Measurements from ENCODE around the gene CRHR1. TPM values are rescaled to one million over a fixed set of nuclear protein-coding genes. Genes with fewer than 3 reads are reported as not detected.

CRHR1 gene
- total RNA-seq, 2 experiments from 2014 or later = not detected

DNA sequence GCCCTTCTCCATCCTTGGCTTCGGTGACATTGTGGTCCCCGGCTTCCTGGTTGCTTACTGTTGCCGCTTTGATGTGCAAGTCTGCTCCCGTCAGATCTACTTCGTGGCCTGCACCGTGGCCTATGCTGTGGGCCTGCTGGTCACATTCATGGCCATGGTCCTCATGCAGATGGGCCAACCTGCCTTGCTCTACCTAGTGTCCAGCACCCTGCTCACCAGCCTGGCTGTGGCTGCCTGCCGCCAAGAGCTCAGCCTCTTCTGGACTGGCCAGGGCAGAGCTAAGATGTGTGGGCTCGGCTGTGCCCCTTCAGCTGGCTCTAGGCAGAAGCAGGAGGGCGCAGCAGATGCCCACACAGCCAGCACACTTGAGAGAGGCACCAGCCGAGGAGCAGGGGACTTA lies 62.1 kb downstream of the CRHR1 start:
- intact Hi-C loops (cut with micrococcal nuclease) = no loop called here
- POLR2A ChIA-PET = no interaction called here
- peaks cover 1% of the 10 kb centered on the region for H3K27me3 Mint-ChIP-seq
- H3K9me3 Mint-ChIP-seq = no peaks in the 10 kb centered on the region
- no peak for DNase-seq
- H3K27ac Mint-ChIP-seq = no peak overlapping the region
- no peaks in the 10 kb centered on the region for H3K36me3 Mint-ChIP-seq
- no peaks in the 10 kb centered on the region for H3K4me1 Mint-ChIP-seq (ENCODE audit: low read depth)
- CTCF ChIA-PET = no interaction called here
- no peak overlapping the region for H3K4me3 Mint-ChIP-seq

DNA sequence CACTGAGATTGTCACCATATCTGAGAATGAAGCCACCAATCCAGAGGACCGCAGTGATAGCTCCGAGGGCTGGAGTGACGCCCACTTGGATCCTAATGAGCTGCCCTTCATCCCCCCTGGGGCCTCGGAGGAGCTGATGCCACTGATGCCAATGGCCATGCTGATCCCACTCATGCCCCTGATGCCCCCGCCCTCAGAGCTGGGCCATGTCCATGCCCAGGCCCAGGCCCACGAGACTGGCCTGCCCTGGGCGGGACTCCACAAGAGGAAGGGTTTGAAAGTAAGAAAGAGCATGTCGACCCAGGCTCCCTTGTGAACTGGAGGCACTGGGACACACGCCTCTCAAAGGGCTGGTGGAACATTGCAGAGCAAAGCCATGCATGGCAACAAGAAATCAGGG lies 62.5 kb downstream of the CRHR1 start:
- Mint-ChIP-seq H3K4me3 (no peak overlapping the region), H3K4me1 (ENCODE audit: low read depth) (no peaks in the 10 kb centered on the region), H3K27me3 (peaks cover 1% of the 10 kb centered on the region), H3K27ac (no peak overlapping the region), H3K36me3 (no peaks in the 10 kb centered on the region), H3K9me3 (no peaks in the 10 kb centered on the region)
- intact Hi-C loops (cut with micrococcal nuclease) = no loop called here
- ChIA-PET CTCF (no interaction called here), POLR2A (no interaction called here)
- no peak for DNase-seq

DNA sequence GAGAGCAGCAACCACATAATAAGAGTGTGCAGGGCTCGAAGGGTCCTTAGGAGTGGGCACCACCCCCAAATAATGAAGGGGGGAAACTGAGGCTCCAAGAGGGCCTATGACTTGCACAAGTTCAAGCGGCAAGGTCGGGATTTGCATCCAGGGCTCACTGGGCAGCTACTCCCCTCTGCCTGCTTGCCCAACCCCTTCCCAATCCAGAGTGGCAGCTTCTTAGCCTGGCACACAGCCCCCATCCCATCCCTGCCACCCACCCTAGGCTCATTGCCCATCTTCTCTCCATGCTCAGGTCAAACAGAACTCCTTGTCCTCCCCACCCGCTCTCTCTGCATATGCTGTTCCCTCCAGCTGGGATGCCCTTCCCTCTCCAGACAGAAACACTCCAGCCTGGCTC lies 63.0 kb downstream of the CRHR1 start:
- POLR2A ChIA-PET = no interaction called here
- Mint-ChIP-seq H3K9me3 (no peaks in the 10 kb centered on the region), H3K27ac (no peak overlapping the region), H3K36me3 (no peaks in the 10 kb centered on the region), H3K27me3 (peaks cover 4% of the 10 kb centered on the region), H3K4me1 (ENCODE audit: low read depth) (no peaks in the 10 kb centered on the region), H3K4me3 (no peak overlapping the region)
- no peak for DNase-seq
- CTCF ChIA-PET = no interaction called here
- intact Hi-C loops (cut with micrococcal nuclease) = no loop called here

DNA sequence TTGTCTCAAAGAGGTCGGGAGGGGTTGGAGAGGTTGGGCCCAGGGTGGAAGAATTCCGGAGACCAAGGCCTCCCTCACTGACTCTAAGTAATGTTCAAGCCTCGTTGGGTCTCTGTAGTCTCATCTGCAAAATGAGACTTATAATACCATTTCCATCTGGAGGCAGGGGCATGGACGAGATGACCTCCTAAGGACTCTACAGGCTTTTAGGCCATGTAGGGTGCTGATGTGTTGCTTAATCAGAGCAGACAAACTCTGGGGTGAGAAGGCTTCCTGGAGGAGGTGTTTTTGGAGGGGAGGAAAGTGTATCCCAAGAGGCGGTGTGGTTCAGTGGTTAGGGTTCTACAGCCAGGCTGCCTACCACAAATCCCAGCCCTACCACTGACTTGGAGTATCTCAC lies 63.6 kb downstream of the CRHR1 start:
- H3K4me1 Mint-ChIP-seq (ENCODE audit: low read depth) = no peaks in the 10 kb centered on the region
- intact Hi-C loops (cut with micrococcal nuclease) = no loop called here
- no peaks in the 10 kb centered on the region for H3K36me3 Mint-ChIP-seq
- POLR2A ChIA-PET = no interaction called here
- peaks cover 7% of the 10 kb centered on the region for H3K27me3 Mint-ChIP-seq
- CTCF ChIA-PET = no interaction called here
- no peaks in the 10 kb centered on the region for H3K9me3 Mint-ChIP-seq
- DNase-seq = no peak
- no peak overlapping the region for H3K4me3 Mint-ChIP-seq
- H3K27ac Mint-ChIP-seq = no peak overlapping the region

DNA sequence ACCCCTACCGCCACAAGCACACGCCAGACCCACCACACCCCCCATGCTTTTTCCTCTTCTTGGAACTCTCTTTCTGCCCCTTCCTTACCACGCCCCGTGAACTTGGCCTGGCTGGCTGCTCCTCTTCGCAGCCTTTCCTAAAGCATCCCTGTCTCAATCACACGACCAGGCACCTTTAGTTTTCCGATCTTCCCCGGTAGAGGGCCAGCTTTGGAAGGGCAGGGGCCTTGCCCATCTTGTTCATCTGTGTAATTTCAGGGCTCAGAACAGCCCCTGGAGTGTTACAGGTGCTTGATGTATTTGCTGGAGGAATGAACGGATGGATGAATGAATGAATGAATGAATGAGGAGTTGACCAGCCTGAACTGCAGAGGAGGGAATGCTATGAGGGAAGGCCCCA lies 64.3 kb downstream of the CRHR1 start:
- H3K36me3 Mint-ChIP-seq = no peaks in the 10 kb centered on the region
- intact Hi-C loops (cut with micrococcal nuclease) = no loop called here
- no peaks in the 10 kb centered on the region for H3K9me3 Mint-ChIP-seq
- H3K4me3 Mint-ChIP-seq = no peak overlapping the region
- no peaks in the 10 kb centered on the region for H3K4me1 Mint-ChIP-seq (ENCODE audit: low read depth)
- H3K27me3 Mint-ChIP-seq = peaks cover 7% of the 10 kb centered on the region
- DNase-seq = no peak
- H3K27ac Mint-ChIP-seq = no peak overlapping the region
- ChIA-PET POLR2A (no interaction called here), CTCF (no interaction called here)

DNA sequence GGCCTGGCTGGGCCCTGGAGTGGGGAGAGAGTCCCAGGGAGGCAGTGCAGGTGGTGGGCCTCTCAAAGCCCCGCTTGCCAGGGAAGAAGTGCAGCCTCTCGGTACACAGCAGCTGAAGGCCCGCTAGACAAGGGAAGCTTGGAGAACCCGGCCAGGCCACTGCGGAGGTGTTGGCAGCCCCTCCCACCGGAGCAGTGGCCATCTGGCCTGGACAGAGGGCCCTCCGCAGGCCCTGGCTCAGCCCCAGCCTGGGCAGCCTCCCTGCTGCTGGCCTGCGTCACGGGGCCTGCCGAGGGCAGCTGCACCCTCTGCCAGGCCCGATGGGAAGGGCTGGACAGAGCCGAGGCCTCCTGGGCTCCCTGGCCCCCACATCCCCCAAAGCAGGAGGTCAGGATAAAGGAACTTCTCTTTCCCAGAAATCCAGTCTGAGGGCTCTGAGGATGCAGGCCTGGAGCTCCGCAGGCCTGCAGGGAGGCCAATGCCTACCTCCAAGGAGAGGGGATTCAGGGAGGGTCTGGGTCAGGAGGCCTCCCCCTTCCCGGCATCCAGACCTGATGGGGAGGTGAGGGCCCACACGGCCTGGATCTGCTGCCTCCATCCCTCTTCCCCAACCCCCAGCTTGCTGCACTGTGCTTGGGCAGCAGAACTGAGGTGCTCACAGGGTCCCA lies 64.9 kb downstream of the CRHR1 start:
- H3K36me3 Mint-ChIP-seq = no peaks in the 10 kb centered on the region
- no peak overlapping the region for H3K4me3 Mint-ChIP-seq
- CTCF ChIA-PET = interaction anchor here (0.9 kb wide), 1 partner anchor 209 kb away, joined by 3 read pairs; no protein-coding TSS in a partner anchor
- no peaks in the 10 kb centered on the region for H3K9me3 Mint-ChIP-seq
- DNase-seq = no peak
- no peaks in the 10 kb centered on the region for H3K4me1 Mint-ChIP-seq (ENCODE audit: low read depth)
- POLR2A ChIA-PET = no interaction called here
- H3K27me3 Mint-ChIP-seq = peaks cover 7% of the 10 kb centered on the region
- intact Hi-C loops (cut with micrococcal nuclease) = no loop called here
- no peak overlapping the region for H3K27ac Mint-ChIP-seq

DNA sequence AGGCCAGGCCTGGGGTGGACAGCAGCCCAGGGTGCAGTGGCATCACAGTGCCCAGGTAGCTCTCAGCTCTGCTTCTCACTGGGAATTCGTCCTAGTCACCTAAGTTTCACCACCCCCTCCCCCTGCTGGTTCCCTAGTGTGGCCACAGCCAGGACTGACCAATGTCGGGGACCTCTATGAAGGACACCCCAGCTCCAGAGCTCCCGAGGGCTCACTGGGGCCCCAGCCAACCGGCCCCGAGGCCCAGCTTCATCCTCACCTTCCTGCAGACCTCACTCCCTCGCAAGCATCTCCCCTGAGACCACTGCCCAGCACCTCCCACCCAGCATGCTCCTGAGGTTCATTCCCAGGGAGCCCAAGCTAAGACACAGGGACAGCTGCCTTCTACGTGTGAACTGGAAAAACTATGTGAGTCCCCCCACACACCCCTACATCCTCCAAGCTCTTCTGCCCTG lies 65.4 kb downstream of the CRHR1 start:
- CTCF ChIA-PET = interaction anchor here (0.9 to 1.0 kb wide), 2 partner anchors 18 to 209 kb away, joined by 3 read pairs; no protein-coding TSS in a partner anchor
- H3K4me1 Mint-ChIP-seq (ENCODE audit: low read depth) = no peaks in the 10 kb centered on the region
- no peak for DNase-seq
- POLR2A ChIA-PET = no interaction called here
- intact Hi-C loops (cut with micrococcal nuclease) = no loop called here
- H3K27me3 Mint-ChIP-seq = peaks cover 7% of the 10 kb centered on the region
- no peak overlapping the region for H3K27ac Mint-ChIP-seq
- H3K9me3 Mint-ChIP-seq = no peaks in the 10 kb centered on the region
- no peaks in the 10 kb centered on the region for H3K36me3 Mint-ChIP-seq
- H3K4me3 Mint-ChIP-seq = no peak overlapping the region

DNA sequence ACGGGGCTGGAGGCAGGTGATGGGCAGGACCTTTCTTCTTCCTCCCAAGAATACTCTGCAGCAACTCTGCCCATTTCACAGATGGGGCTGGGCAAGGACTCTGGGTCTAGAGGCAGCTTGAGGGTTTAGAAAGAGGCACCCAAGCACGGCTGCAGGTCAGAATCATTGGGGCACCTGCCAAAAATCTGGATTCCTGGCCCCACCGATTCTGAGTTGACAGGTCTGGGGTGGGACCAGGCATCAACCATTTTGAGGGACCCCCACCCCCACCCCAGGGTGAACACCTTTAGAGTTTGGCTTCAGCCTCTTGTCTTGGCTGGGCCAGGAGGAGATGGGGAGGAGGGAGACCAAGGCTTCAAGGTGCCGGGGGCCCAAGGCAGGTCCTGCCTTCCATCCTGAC lies 65.9 kb downstream of the CRHR1 start:
- H3K27ac Mint-ChIP-seq = no peak overlapping the region
- H3K4me3 Mint-ChIP-seq = no peak overlapping the region
- H3K36me3 Mint-ChIP-seq = no peaks in the 10 kb centered on the region
- POLR2A ChIA-PET = no interaction called here
- no peaks in the 10 kb centered on the region for H3K9me3 Mint-ChIP-seq
- peaks cover 8% of the 10 kb centered on the region for H3K27me3 Mint-ChIP-seq
- CTCF ChIA-PET = interaction anchor here (0.9 to 2.3 kb wide), 3 partner anchors 11 to 210 kb away, joined by 3 to 6 read pairs (median 3); no protein-coding TSS in a partner anchor
- DNase-seq = no peak
- H3K4me1 Mint-ChIP-seq (ENCODE audit: low read depth) = no peaks in the 10 kb centered on the region
- intact Hi-C loops (cut with micrococcal nuclease) = no loop called here

DNA sequence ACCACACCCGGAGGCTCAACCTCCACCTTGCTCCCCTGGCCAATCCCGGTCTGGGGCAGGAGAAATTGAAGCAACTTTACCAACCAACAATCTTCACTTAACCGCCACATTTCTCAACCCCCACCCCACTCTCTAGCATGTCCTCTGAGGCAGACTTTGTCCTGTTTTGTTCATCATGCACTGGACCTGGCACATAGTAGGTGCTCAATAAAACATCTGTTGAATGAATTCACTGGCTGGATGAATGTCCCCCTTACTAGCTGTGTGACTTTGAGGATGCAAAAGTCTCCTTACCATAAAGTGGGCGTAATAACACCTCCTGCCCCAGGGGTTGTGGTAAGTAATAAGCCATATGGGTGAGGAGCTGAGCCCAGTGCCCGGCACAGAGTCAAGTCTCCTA lies 66.3 kb downstream of the CRHR1 start:
- intact Hi-C loops (cut with micrococcal nuclease) = no loop called here
- Mint-ChIP-seq H3K27ac (no peak overlapping the region), H3K4me1 (ENCODE audit: low read depth) (no peaks in the 10 kb centered on the region), H3K9me3 (no peaks in the 10 kb centered on the region), H3K27me3 (peaks cover 10% of the 10 kb centered on the region), H3K4me3 (no peak overlapping the region), H3K36me3 (no peaks in the 10 kb centered on the region)
- POLR2A ChIA-PET = no interaction called here
- CTCF ChIA-PET = interaction anchor here (1.0 to 2.3 kb wide), 2 partner anchors 11 to 19 kb away, joined by 3 to 6 read pairs; no protein-coding TSS in a partner anchor
- DNase-seq = no peak

DNA sequence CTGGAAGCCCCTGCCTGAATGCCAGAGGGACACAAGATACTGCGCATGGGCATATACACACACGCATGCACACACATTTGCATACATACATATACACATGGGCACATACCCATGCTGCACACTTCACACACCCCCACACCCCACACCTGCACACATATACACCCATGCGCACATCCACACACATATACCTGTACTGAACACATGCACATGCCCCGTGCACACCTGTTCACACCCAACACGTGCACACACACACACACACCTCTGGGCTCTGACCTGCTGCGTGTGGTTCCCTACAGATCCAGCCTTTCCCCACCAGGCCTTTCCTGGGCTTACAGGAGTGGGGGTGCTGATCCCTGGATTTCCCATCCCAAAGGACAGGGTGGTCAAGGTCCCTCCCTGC lies 66.9 kb downstream of the CRHR1 start:
- H3K27ac Mint-ChIP-seq = no peak overlapping the region
- intact Hi-C loops (cut with micrococcal nuclease) = no loop called here

DNA sequence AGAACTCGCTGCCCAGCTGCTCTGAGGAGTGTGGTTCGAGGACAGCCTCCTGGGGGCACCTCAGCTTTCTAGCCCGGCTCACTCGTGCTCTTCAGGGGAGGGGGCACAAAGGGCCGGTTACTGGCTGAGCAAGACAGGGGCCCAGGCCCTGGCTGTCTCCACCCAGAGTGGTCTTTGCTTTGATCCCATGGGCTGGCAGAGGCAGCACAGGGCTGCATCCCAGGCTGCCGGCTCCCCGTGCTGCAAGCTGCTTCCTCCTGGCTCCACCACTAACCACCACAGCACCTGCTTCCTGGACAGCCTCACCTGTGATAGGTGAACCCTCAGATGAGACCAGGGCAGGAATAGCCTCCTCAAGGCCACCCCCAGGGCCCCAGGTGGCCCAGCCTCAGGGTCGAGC lies 67.3 kb downstream of the CRHR1 start:
- DNase-seq = no peak
- Mint-ChIP-seq H3K4me3 (no peak overlapping the region), H3K9me3 (no peaks in the 10 kb centered on the region), H3K4me1 (ENCODE audit: low read depth) (no peaks in the 10 kb centered on the region), H3K27ac (no peak overlapping the region), H3K27me3 (peaks cover 13% of the 10 kb centered on the region), H3K36me3 (no peaks in the 10 kb centered on the region)
- ChIA-PET POLR2A (no interaction called here), CTCF (interaction anchor here (0.9 to 2.3 kb wide), 14 partner anchors 10 to 217 kb away, joined by 3 to 19 read pairs (median 5); no protein-coding TSS in a partner anchor)
- intact Hi-C loops (cut with micrococcal nuclease) = no loop called here

More for the DNA sequence above, 66.9 kb downstream of the CRHR1 start:
- ChIA-PET CTCF (interaction anchor here (1.4 to 2.3 kb wide), 7 partner anchors 9 to 210 kb away, joined by 3 to 19 read pairs (median 6); no protein-coding TSS in a partner anchor), POLR2A (no interaction called here)
- Mint-ChIP-seq H3K4me3 (no peak overlapping the region), H3K9me3 (no peaks in the 10 kb centered on the region), H3K27me3 (peaks cover 13% of the 10 kb centered on the region), H3K4me1 (ENCODE audit: low read depth) (no peaks in the 10 kb centered on the region), H3K36me3 (no peaks in the 10 kb centered on the region)
- DNase-seq = no peak

DNA sequence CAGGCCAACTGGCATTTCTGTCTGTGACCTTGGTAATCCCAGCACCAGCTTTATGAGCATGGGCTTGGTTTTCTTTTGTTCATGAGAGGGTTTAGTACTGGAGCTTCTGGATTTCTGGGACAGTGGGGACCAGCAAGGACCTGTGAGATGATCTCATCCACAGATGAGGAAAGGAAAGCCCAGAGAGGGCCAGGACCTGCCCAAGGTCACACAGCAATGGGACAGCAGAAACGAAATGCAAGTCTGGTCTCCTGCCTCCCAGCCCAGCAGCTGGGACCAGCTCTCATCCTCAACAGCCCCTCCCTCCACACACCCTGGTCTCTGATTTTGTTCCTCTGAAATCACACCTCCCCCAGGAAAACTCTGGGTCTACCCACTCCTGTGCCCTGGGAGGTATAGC lies 67.8 kb downstream of the CRHR1 start:
- Mint-ChIP-seq H3K4me1 (ENCODE audit: low read depth) (no peaks in the 10 kb centered on the region), H3K4me3 (no peak overlapping the region), H3K9me3 (no peaks in the 10 kb centered on the region), H3K27ac (no peak overlapping the region), H3K27me3 (peaks cover 15% of the 10 kb centered on the region), H3K36me3 (no peaks in the 10 kb centered on the region)
- ChIA-PET CTCF (interaction anchor here (0.6 to 2.3 kb wide), 24 partner anchors 10 to 217 kb away, joined by 3 to 19 read pairs (median 4); partner anchors contain the start of gene MAPT), POLR2A (no interaction called here)
- no peak for DNase-seq
- intact Hi-C loops (cut with micrococcal nuclease) = no loop called here
